H1 (cell line): ENCODE measurements around the gene EN2. TPM values are rescaled to one million over a fixed set of nuclear protein-coding genes. Genes with fewer than 3 reads are reported as not detected.

ENCODE experiments used
- ASH2L ChIP-seq: fragments of 200-600, 300-600 bp; sonication (generic); IDR thresholded peaks from one replicate; pipeline ENCODE4 v1.7.1; 2017; ENCODE audit warnings: low read length
- CTCF ChIP-seq, 3 experiments: IDR thresholded peaks; 1 replicate in 2 of 3; 2 replicates in 1 of 3; pipeline versions ENCODE4 v1.5.1 to v1.6.1; 2011; ENCODE audit warnings: low read length in 3 of 3, mild to moderate bottlenecking in 3 of 3, inconsistent platforms in 2 of 3, low read depth in 1 of 3, moderate library complexity in 1 of 3; ENCODE audit not compliant: insufficient read depth in 1 of 3; ENCODE audit errors: control extremely low read depth in 1 of 3
- EGR1 ChIP-seq: IDR thresholded peaks from 2 replicates; pipeline ENCODE4 v1.6.1; 2011; ENCODE audit warnings: low read depth, low read length, borderline replicate concordance
- KDM4A ChIP-seq: IDR thresholded peaks from one replicate; pipeline ENCODE4 v1.7.1; 2012; ENCODE audit warnings: low read depth, mild to moderate bottlenecking, moderate library complexity, low read length, inconsistent platforms; ENCODE audit not compliant: severe bottlenecking
- SAP30 ChIP-seq: fragments of 300-600 bp; sonication (generic); IDR thresholded peaks from 2 replicates; pipeline ENCODE4 v1.7.1; 2012; ENCODE audit warnings: low read length, moderate library complexity, mild to moderate bottlenecking, inconsistent platforms; ENCODE audit not compliant: insufficient read depth, insufficient replicate concordance
- SIN3A ChIP-seq, 2 experiments: IDR thresholded peaks in 1 of 2; conservative IDR thresholded peaks in 1 of 2; 2 replicates each; pipeline ENCODE4 v1.6.1; 2011 to 2012; ENCODE audit warnings: low read length in 2 of 2, improper control_type of control experiment in 1 of 2, low read depth in 1 of 2, mild to moderate bottlenecking in 1 of 2
- TEAD4 ChIP-seq: IDR thresholded peaks from 2 replicates; pipeline ENCODE4 v1.6.1; 2012; ENCODE audit warnings: low read depth, low read length, inconsistent platforms, mixed read lengths
- ZNF274 ChIP-seq: IDR thresholded peaks from 2 replicates; pipeline ENCODE4 v1.7.0; 2012; ENCODE audit warnings: low read length, borderline replicate concordance; ENCODE audit errors: extremely low read depth
- polyA plus RNA-seq, 7 experiments: library from polyadenylated mRNA; depleted of rRNA in 3 of 7; stranded (reverse) in 5 of 7; unstranded in 2 of 7; fragments of >200 nt in 5 of 7; fragments of 200-250 nt in 2 of 7; gene quantifications; 1 replicate in 5 of 7; 2 replicates in 1 of 7; 4 replicates in 1 of 7; pipeline versions ENCODE4 v1.2.1 to v1.2.3, GENCODE V29; 2011 to 2013; ENCODE audit warnings: missing spikeins in 2 of 7, mixed read lengths in 2 of 7
- total RNA-seq: library from RNA; stranded (reverse); fragmentation: NEBNext Ultra II Directional; extraction: Animal tissue kit (Norgen Biotek cat#: 25700); gene quantifications from 2 replicates; pipeline ENCODE4 v1.2.1, GENCODE V29; 2021

Gene EN2
- total and polyA plus RNA-seq, 2 of the 8 experiments (the other 6 are each of a cell fraction or from before 2014, with no cell fraction given) = not detected

GRCh38 chr7:155463114-155463811, 5.3 kb downstream of the EN2 start (continued):
- TF ChIP-seq TEAD4 (no peak), EGR1 (0 out of 2 replicates have a peak, but pooled peaks have one; percentile 12), ZNF274 (no peak), KDM4A (no peak), SIN3A (conservative IDR thresholded peaks at IDR 0.05 in 1 of 2, IDR thresholded peaks at IDR 0.05 in 1 of 2; ENCODE audit: low read depth in 1 of 2, low read length in 2 of 2) (no peak), SAP30 (no peak), ASH2L (no peak), CTCF (IDR thresholded peaks at IDR 0.05; ENCODE audit: control extremely low read depth in 1 of 3, insufficient read depth in 1 of 3, low read depth in 1 of 3, low read length in 3 of 3) (no peak)
